ENCODE results near the gene NKD1.

The NKD1 gene

DNA sequence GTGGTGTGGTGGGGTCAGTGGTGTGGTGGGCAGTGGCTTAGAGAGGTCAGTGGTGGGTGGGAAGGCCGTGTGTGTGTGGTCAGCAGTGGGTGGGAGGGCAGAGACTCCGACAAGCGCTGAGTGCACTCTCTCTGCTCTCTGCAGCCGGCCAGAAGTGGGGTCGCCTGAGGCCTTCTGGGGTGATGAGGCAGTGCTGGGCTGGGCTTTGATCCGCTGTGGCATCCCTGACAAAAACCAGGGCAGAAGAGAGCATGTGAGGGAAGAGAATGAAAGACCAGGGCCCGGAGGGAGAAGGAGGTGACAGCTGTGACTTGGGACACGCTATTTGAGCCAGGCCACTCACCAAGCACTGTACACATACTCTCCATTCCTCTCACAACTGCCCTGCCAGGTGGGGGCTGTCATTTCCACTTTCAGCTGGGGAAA lies 50.8 kb downstream of the NKD1 start:
- Histone ChIP-seq H3K36me3 (replicated peaks; ENCODE audit: insufficient read depth, low read length) (no peaks in the 10 kb centered on the region), H3K4me1 (ENCODE audit: low read length) (no peaks in the 10 kb centered on the region), H3K27ac (ENCODE audit: low read length) (no peak overlapping the region), H3K4me2 (ENCODE audit: low read depth, low read length) (no peak overlapping the region), H3F3A (ENCODE audit: insufficient read depth, low read length) (no peaks in the 10 kb centered on the region), H3K9me3 (replicated peaks; ENCODE audit: insufficient read depth, low read length) (no peaks in the 10 kb centered on the region), H3K79me2 (ENCODE audit: low read length) (no peaks in the 10 kb centered on the region), H3K9me2 (replicated peaks; ENCODE audit: insufficient read depth, low read length) (no peaks in the 10 kb centered on the region), H3K9ac (ENCODE audit: low read length) (no peak overlapping the region), H2AFZ (ENCODE audit: low read length) (no peak overlapping the region), H3K4me3 (ENCODE audit: low read length) (no peak overlapping the region), H4K20me1 (ENCODE audit: insufficient read depth, low read length) (no peaks in the 10 kb centered on the region), H3K27me3 (replicated peaks; ENCODE audit: insufficient read depth, low read length) (no peaks in the 10 kb centered on the region)
- TF ChIP-seq EZH2 (optimal IDR thresholded peaks at IDR 0.05; ENCODE audit: low read depth, low read length) (no peak), EZH2phosphoT487 (IDR thresholded peaks at IDR 0.05; ENCODE audit: low read length) (no peak)
- TF ChIP-seq, protein P1, sequence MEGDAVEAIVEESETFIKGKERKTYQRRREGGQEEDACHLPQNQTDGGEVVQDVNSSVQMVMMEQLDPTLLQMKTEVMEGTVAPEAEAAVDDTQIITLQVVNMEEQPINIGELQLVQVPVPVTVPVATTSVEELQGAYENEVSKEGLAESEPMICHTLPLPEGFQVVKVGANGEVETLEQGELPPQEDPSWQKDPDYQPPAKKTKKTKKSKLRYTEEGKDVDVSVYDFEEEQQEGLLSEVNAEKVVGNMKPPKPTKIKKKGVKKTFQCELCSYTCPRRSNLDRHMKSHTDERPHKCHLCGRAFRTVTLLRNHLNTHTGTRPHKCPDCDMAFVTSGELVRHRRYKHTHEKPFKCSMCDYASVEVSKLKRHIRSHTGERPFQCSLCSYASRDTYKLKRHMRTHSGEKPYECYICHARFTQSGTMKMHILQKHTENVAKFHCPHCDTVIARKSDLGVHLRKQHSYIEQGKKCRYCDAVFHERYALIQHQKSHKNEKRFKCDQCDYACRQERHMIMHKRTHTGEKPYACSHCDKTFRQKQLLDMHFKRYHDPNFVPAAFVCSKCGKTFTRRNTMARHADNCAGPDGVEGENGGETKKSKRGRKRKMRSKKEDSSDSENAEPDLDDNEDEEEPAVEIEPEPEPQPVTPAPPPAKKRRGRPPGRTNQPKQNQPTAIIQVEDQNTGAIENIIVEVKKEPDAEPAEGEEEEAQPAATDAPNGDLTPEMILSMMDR (IDR thresholded peaks at IDR 0.05; ENCODE audit: low read length), result no peak
- DNase-seq, result no peak

DNA sequence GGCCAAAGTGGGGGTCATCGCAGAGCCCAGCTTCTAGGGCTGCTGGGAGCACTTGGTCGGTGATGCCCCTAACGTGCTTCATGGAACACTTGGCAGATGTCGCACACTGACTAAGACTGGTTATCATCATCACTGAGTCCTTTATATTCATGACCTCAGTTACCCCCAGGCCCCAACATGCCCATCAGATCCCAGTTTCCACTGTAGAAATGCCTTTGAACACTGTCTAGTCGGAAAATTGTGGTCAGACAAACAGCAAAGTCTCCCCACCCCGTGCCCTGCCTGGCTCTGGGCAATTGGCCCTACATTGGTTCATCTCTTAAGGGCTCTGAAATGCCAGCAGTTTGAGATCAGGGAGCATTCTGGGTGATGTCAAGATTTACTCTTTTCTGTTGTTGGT lies 51.3 kb downstream of the NKD1 start:
- no peak overlapping the region for H2AFZ ChIP-seq (ENCODE audit: low read length)
- DNase-seq, result no peak
- H3K36me3 ChIP-seq (replicated peaks; ENCODE audit: insufficient read depth, low read length), result no peaks in the 10 kb centered on the region
- no peak overlapping the region for H3K4me3 ChIP-seq (ENCODE audit: low read length)
- H3K4me2 ChIP-seq (ENCODE audit: low read depth, low read length), result no peak overlapping the region
- TF ChIP-seq EZH2phosphoT487 (IDR thresholded peaks at IDR 0.05; ENCODE audit: low read length) (no peak), EZH2 (optimal IDR thresholded peaks at IDR 0.05; ENCODE audit: low read depth, low read length) (no peak)
- TF ChIP-seq, protein P1 (IDR thresholded peaks at IDR 0.05; ENCODE audit: low read length), result no peak
- H4K20me1 ChIP-seq (ENCODE audit: insufficient read depth, low read length), result no peaks in the 10 kb centered on the region
- H3F3A ChIP-seq (ENCODE audit: insufficient read depth, low read length), result no peaks in the 10 kb centered on the region
- H3K27ac ChIP-seq (ENCODE audit: low read length), result no peak overlapping the region
- no peaks in the 10 kb centered on the region for H3K4me1 ChIP-seq (ENCODE audit: low read length)
- no peak overlapping the region for H3K9ac ChIP-seq (ENCODE audit: low read length)
- H3K9me2 ChIP-seq (replicated peaks; ENCODE audit: insufficient read depth, low read length), result no peaks in the 10 kb centered on the region
- H3K79me2 ChIP-seq (ENCODE audit: low read length), result no peaks in the 10 kb centered on the region
- no peaks in the 10 kb centered on the region for H3K9me3 ChIP-seq (replicated peaks; ENCODE audit: insufficient read depth, low read length)
- no peaks in the 10 kb centered on the region for H3K27me3 ChIP-seq (replicated peaks; ENCODE audit: insufficient read depth, low read length)

DNA sequence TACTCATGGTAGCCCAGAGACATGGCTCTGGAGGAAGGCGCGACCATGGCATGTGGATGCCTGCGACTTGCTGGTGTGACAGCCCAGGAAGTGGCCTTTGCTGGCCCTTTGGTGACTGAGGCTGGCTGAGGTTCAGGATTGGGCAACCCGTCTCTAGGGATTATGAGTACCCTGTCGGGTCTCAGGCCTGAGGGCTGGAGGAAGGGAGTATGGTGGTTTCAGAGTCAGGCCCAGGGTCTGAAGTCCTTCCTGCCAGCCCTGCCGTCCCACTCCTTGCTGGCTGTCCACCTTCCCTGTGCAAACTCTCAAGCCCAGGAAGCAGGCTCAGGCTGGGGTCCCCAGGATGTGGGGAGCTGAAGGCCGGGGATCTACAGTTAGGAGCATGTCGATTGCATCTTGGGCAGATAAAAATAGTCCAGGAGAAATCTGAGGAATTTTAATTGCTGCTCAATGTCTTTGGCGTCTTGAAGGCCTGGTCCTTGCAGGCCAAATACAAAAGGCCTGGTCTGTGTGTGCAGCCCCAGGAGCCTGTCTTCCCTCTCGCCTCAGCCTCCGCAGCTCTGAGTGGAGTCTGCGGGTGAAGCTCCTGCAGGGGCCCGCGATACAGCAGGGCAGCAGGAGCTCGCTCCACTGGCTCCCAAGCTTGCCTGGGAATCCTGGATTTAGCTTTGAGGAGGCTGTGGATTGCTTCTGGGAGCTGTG lies 52.5 kb downstream of the NKD1 start:
- H3K27ac ChIP-seq (ENCODE audit: low read length), result no peak overlapping the region
- no peak overlapping the region for H3K9ac ChIP-seq (ENCODE audit: low read length)
- no peaks in the 10 kb centered on the region for H3K36me3 ChIP-seq (replicated peaks; ENCODE audit: insufficient read depth, low read length)
- no peaks in the 10 kb centered on the region for H3K79me2 ChIP-seq (ENCODE audit: low read length)
- no peak for DNase-seq
- no peak overlapping the region for H2AFZ ChIP-seq (ENCODE audit: low read length)
- H3K27me3 ChIP-seq (replicated peaks; ENCODE audit: insufficient read depth, low read length), result no peaks in the 10 kb centered on the region
- no peaks in the 10 kb centered on the region for H3K9me2 ChIP-seq (replicated peaks; ENCODE audit: insufficient read depth, low read length)
- H3K4me1 ChIP-seq (ENCODE audit: low read length), result no peaks in the 10 kb centered on the region
- no peak overlapping the region for H3K4me2 ChIP-seq (ENCODE audit: low read depth, low read length)
- no peaks in the 10 kb centered on the region for H3F3A ChIP-seq (ENCODE audit: insufficient read depth, low read length)
- TF ChIP-seq EZH2phosphoT487 (IDR thresholded peaks at IDR 0.05; ENCODE audit: low read length) (no peak), EZH2 (optimal IDR thresholded peaks at IDR 0.05; ENCODE audit: low read depth, low read length) (no peak)
- TF ChIP-seq, protein P1 (IDR thresholded peaks at IDR 0.05; ENCODE audit: low read length), result no peak
- H4K20me1 ChIP-seq (ENCODE audit: insufficient read depth, low read length), result no peaks in the 10 kb centered on the region
- no peak overlapping the region for H3K4me3 ChIP-seq (ENCODE audit: low read length)
- H3K9me3 ChIP-seq (replicated peaks; ENCODE audit: insufficient read depth, low read length), result no peaks in the 10 kb centered on the region

Data from MM.1S (cell line).